A549 treated with Mapracorat at 1 μM for 4 hours (cell line): ENCODE results near the gene KCNK5. TPM values are rescaled to one million over a fixed set of nuclear protein-coding genes. Genes with fewer than 3 reads are reported as not detected.

Source experiments
- total RNA-seq: library from RNA; stranded (reverse); fragments of 200-300 nt; extraction: Qiagen RNA extraction; gene quantifications from 5 replicates; pipeline ENCODE4 v1.2.3, GENCODE V29; 2022

Gene KCNK5
- 0.90 to 1.5 TPM (median 1.4 TPM) in 5 replicates for total RNA-seq

GRCh38 chr6:39228992-39229767 lies at the start of gene KCNK5:
Gene KCNK5 (minus strand): TSS chr6:39229475. CDS start chr6:39229111, 364 bp downstream.

Other genes with a start within 250 kb of the KCNK5 start
- not detected in 5 replicates for gene GLP1R, start 180.7 kb downstream of the KCNK5 start, total RNA-seq
- gene SAYSD1, start 114.3 kb downstream of the KCNK5 start, total RNA-seq, result 5.5 to 6.8 TPM (median 6.2 TPM) in 5 replicates
- not detected in 5 replicates for gene KCNK17, start 84.9 kb upstream of the KCNK5 start, total RNA-seq
- gene KCNK16, start 93.2 kb upstream of the KCNK5 start, total RNA-seq, result not detected in 5 replicates